Transverse colon (tissue), 4 donors: ENCODE data around the gene TRIM45.

ENCODE experiments used
- CTCF ChIP-seq, 5 experiments: fragments of 200-600 bp in 3 of 5; fragments of 450-650 bp in 2 of 5; sonication (generic) in 3 of 5; IDR thresholded peaks; 1 replicate in 2 of 5; 2 replicates in 3 of 5; pipeline ENCODE4 v1.5.1; 2016 to 2017; ENCODE audit warnings: antibody characterized with exemption in 5 of 5, inconsistent platforms in 3 of 5, mild to moderate bottlenecking in 2 of 5, moderate library complexity in 1 of 5
- POLR2AphosphoS5 ChIP-seq, 3 donors: sonication (generic); formaldehyde crosslinking; IDR thresholded peaks; one replicate each; pipeline ENCODE4 v1.6.1; 2016; ENCODE audit warnings: antibody characterized with exemption in 3 of 3

DNA sequence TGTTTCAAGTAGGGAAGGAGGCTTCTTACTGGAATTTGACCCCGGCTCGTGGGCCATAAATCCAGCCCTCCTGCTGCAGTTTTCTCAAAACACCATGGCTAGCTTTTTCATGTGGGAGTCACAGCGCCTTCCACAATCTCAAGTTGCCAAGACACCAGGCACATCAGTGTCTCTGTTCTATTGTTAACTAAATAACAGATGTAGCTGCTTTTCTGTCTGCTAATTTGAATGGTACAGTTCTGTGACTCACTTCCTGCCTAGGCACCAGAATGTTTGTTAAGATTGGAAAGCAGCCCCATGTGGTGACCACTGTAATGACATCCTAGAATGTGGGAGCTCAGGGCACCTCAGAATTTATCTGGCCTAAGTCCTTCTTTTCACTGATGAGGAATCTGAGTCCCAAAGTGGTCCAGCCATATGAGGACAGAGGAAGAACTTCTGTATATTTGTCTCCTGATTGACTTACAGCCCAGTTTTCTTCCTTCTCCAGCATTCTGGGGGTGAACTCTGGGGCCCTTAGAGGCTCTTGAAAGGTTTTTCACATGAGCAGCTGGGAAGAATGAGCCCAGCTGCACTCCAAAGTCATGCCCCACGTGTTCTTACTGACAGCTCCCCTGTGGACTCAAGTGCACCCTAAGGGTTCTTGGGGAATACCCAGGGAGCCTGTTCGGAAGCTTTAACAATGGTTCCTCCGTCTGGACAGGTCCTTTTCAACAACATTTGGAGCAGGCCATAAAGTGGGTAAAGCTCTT is 27.5 kb downstream of the TRIM45 start:
- TF ChIP-seq POLR2AphosphoS5 (IDR thresholded peaks at IDR 0.05) (no peak), CTCF (IDR thresholded peaks at IDR 0.05) (peak in 4 of 5 experiments; percentile 10 to 29 (median 24))
